ENCODE measurements around the gene TBCK.

- TF ChIP-seq, protein P1, sequence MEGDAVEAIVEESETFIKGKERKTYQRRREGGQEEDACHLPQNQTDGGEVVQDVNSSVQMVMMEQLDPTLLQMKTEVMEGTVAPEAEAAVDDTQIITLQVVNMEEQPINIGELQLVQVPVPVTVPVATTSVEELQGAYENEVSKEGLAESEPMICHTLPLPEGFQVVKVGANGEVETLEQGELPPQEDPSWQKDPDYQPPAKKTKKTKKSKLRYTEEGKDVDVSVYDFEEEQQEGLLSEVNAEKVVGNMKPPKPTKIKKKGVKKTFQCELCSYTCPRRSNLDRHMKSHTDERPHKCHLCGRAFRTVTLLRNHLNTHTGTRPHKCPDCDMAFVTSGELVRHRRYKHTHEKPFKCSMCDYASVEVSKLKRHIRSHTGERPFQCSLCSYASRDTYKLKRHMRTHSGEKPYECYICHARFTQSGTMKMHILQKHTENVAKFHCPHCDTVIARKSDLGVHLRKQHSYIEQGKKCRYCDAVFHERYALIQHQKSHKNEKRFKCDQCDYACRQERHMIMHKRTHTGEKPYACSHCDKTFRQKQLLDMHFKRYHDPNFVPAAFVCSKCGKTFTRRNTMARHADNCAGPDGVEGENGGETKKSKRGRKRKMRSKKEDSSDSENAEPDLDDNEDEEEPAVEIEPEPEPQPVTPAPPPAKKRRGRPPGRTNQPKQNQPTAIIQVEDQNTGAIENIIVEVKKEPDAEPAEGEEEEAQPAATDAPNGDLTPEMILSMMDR (IDR thresholded peaks at IDR 0.05) = no peak
- no peak for TF ChIP-seq EZH2 (IDR thresholded peaks at IDR 0.05; ENCODE audit: borderline replicate concordance, insufficient read depth, low read depth, low read length, poor library complexity, severe bottlenecking)
Measured at GRCh38 chr4:106270736-106271135, 45.3 kb downstream of the TBCK start.

Measured in B cell (primary cell).